NCI-H446 (cell line): ENCODE results near the gene PROP1.
"Not testable (repeated sequence)": the region's sequence is repeated elsewhere in the genome, so short reads cannot be mapped to it uniquely, and the experiment has no call there.

Experiments
- DNase-seq, 2 experiments: peaks; one replicate each; lab custom pipeline; 2025; lab: John Stamatoyannopoulos, UW

Gene PROP1

GRCh38 chr5:177995691-177996595 lies at the start of gene PROP1:
Gene PROP1, minus strand, starts transcription at chr5:177996242. Its CDS starts 309 bp downstream, at chr5:177995933.
- DNase-seq, result no peak

- DNase-seq, result not testable (repeated sequence)
Observed at GRCh38 chr5:178019379-178020030, 23.5 kb upstream of the PROP1 start.

GRCh38 chr5:178012758-178013157 lies 16.7 kb upstream of the PROP1 start:
- DNase-seq, result not testable (repeated sequence)

GRCh38 chr5:178011816-178012554 lies 15.9 kb upstream of the PROP1 start:
- DNase-seq, result not testable (repeated sequence)

GRCh38 chr5:178007272-178007671 lies 11.2 kb upstream of the PROP1 start:
- not testable (repeated sequence) for DNase-seq

- not testable (repeated sequence) for DNase-seq
Observed at GRCh38 chr5:178006536-178007231, 10.6 kb upstream of the PROP1 start.

GRCh38 chr5:178006181-178006535 lies 10.1 kb upstream of the PROP1 start:
- not testable (repeated sequence) for DNase-seq

- DNase-seq, result no peak
Observed at GRCh38 chr5:177997846-177998245, 1.8 kb upstream of the PROP1 start.

GRCh38 chr5:177997319-177997670 lies 1.3 kb upstream of the PROP1 start:
- no peak for DNase-seq

GRCh38 chr5:177996660-177997318 lies 747 bp upstream of the PROP1 start:
- no peak for DNase-seq

- DNase-seq, result no peak
Observed at GRCh38 chr5:177994561-177995190, 1.4 kb downstream of the PROP1 start.

- DNase-seq, result no peak
Observed at GRCh38 chr5:177994063-177994462, 2.0 kb downstream of the PROP1 start.

GRCh38 chr5:177992466-177992865 lies 3.6 kb downstream of the PROP1 start:
- DNase-seq, result no peak

GRCh38 chr5:177988989-177989625 lies 6.9 kb downstream of the PROP1 start:
- no peak for DNase-seq

GRCh38 chr5:177987326-177987725 lies 8.7 kb downstream of the PROP1 start:
- DNase-seq, result no peak

- DNase-seq, result no peak
Observed at GRCh38 chr5:177985430-177986040, 10.5 kb downstream of the PROP1 start.

GRCh38 chr5:177984584-177985206 lies 11.3 kb downstream of the PROP1 start:
- DNase-seq, result no peak

GRCh38 chr5:177983763-177984583 lies 12.1 kb downstream of the PROP1 start:
- no peak for DNase-seq

GRCh38 chr5:177982956-177983355 lies 13.1 kb downstream of the PROP1 start:
- no peak for DNase-seq
